Thyroid gland (tissue), 4 donors: ENCODE results near the gene PLAC8. TPM values are rescaled to one million over a fixed set of nuclear protein-coding genes. Genes with fewer than 3 reads are reported as not detected.

Source experiments
- DNase-seq, 2 donors: peaks; one replicate each; pipeline ENCODE4 v3.0.0-alpha.2; 2019
- H3K27ac ChIP-seq, 3 donors: fragments of 200-600 bp; sonication (generic); 1 replicate in 2 of 3; 2 replicates in 1 of 3; pipeline ENCODE4 v1.5.1; 2016 to 2019; ENCODE audit warnings: mild to moderate bottlenecking in 1 of 3, moderate library complexity in 1 of 3
- H3K27me3 ChIP-seq: fragments of 200-600 bp; sonication (generic); one replicate; pipeline ENCODE4 v1.5.1; 2019
- H3K36me3 ChIP-seq, 2 donors: fragments of 200-600 bp; sonication (generic); one replicate each; pipeline ENCODE4 v1.5.1; 2016 to 2019
- H3K4me1 ChIP-seq, 2 donors: fragments of 200-600 bp; sonication (generic); one replicate each; pipeline ENCODE4 v1.5.1; 2017 to 2019
- H3K4me3 ChIP-seq, 3 donors: fragments of 200-600 bp; sonication (generic); replicated peaks in 1 of 3; 1 replicate in 2 of 3; 2 replicates in 1 of 3; pipeline ENCODE4 v1.5.1; 2016; ENCODE audit warnings: mild to moderate bottlenecking in 1 of 3
- H3K9me3 ChIP-seq: fragments of 200-600 bp; sonication (generic); one replicate; pipeline ENCODE4 v1.5.1; 2017
- POLR2A ChIP-seq, 2 donors: fragments of 450-650 bp; IDR thresholded peaks; one replicate each; pipeline ENCODE4 v1.6.1; 2017; ENCODE audit warnings: antibody characterized with exemption in 2 of 2, mild to moderate bottlenecking in 2 of 2, moderate library complexity in 1 of 2
- WGBS, 2 donors: methylation state at CpG; one replicate each; pipeline ENCODE4 v1.1.5; 2017; 5-methylcytosine and 5-hydroxymethylcytosine counted together
- intact Hi-C: fragments of 100-400 bp; cut with DNase I; formaldehyde crosslinking; loops from one replicate; pipeline ENCODE4 v1.15.1; 2023
- total RNA-seq, 4 donors: library from RNA; depleted of rRNA; stranded (reverse); fragments of >200 nt; gene quantifications; one replicate each; pipeline ENCODE4 v1.2.3, GENCODE V29; 2016
- TF ChIP-seq, protein P1 (sequence below), 6 experiments: fragments of 200-600 bp in 3 of 6; fragments of 450-650 bp in 3 of 6; sonication (generic) in 3 of 6; IDR thresholded peaks; one replicate each; pipeline ENCODE4 v1.5.1; 2016 to 2019; ENCODE audit warnings: antibody characterized with exemption in 6 of 6, mild to moderate bottlenecking in 2 of 6, inconsistent platforms in 1 of 6, moderate library complexity in 1 of 6

The PLAC8 gene
- total RNA-seq, 4 donors from 2014 or later, result 0.44 to 3.7 (median 2.0) TPM

GRCh38 chr4:83074086-83074704 is 40.3 kb downstream of the PLAC8 start:
- H3K9me3 ChIP-seq, result no peaks in the 10 kb centered on the region
- H3K27me3 ChIP-seq, result no peaks in the 10 kb centered on the region
- H3K4me1 ChIP-seq, result no peaks in the 10 kb centered on the region
- H3K4me3 ChIP-seq, result no peak overlapping the region
- no peak overlapping the region for H3K27ac ChIP-seq
- TF ChIP-seq, protein P1, sequence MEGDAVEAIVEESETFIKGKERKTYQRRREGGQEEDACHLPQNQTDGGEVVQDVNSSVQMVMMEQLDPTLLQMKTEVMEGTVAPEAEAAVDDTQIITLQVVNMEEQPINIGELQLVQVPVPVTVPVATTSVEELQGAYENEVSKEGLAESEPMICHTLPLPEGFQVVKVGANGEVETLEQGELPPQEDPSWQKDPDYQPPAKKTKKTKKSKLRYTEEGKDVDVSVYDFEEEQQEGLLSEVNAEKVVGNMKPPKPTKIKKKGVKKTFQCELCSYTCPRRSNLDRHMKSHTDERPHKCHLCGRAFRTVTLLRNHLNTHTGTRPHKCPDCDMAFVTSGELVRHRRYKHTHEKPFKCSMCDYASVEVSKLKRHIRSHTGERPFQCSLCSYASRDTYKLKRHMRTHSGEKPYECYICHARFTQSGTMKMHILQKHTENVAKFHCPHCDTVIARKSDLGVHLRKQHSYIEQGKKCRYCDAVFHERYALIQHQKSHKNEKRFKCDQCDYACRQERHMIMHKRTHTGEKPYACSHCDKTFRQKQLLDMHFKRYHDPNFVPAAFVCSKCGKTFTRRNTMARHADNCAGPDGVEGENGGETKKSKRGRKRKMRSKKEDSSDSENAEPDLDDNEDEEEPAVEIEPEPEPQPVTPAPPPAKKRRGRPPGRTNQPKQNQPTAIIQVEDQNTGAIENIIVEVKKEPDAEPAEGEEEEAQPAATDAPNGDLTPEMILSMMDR (IDR thresholded peaks at IDR 0.05), result peak in 5 of 6 experiments; percentile 49 to 68 (median 59)
- TF ChIP-seq POLR2A (IDR thresholded peaks at IDR 0.05), result no peak
- peaks cover 19 to 23% of the 10 kb centered on the region in 2 donors for H3K36me3 ChIP-seq
- peak in 1 of 2 donors; percentile 10 for DNase-seq
- intact Hi-C loops, result loop anchor here (10.0 kb wide), 1 partner anchor 191 kb away; no protein-coding TSS in a partner anchor
- WGBS, 2 donors, result 76 to 79% methylated on average over 10 of the region's 10 CpGs

DNA sequence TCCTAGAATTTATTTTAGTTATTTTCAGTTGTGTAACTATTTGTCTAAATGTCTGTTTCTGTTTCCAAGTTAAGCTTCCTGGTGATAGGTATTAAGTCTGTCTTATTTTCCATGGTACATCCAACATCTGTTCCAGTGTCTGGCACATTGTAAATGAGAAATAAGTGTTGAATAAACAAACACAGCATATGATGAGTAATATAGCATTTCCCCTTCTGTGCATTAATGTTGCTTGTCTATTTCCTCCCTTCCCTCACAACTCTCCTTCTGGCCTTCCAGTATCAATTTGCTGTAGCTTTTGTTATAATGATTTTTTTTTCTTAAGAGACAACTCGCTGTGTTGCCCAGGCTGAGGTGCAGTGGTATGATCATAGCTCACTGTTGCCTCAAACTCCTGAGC is 43.4 kb downstream of the PLAC8 start:
- no peaks in the 10 kb centered on the region for H3K27me3 ChIP-seq
- H3K9me3 ChIP-seq, result no peaks in the 10 kb centered on the region
- no peaks in the 10 kb centered on the region for H3K4me1 ChIP-seq
- TF ChIP-seq POLR2A (IDR thresholded peaks at IDR 0.05), result no peak
- TF ChIP-seq, protein P1 (IDR thresholded peaks at IDR 0.05), result no peak
- H3K27ac ChIP-seq, result no peak overlapping the region
- intact Hi-C loops, result loop anchor here (10.0 kb wide), 1 partner anchor 194 kb away; no protein-coding TSS in a partner anchor
- no peak for DNase-seq
- H3K4me3 ChIP-seq, result no peak overlapping the region
- WGBS, 2 donors, result 83 to 94% methylated on average over 1 of the region's 1 CpG
- H3K36me3 ChIP-seq, result peaks cover 16 to 28% of the 10 kb centered on the region in 2 donors

GRCh38 chr4:83067058-83067639 is 47.4 kb downstream of the PLAC8 start:
- Histone ChIP-seq H3K36me3 (peaks cover 14 to 43% of the 10 kb centered on the region in 2 donors), H3K4me1 (no peaks in the 10 kb centered on the region), H3K4me3 (no peak overlapping the region), H3K27ac (no peak overlapping the region), H3K27me3 (no peaks in the 10 kb centered on the region), H3K9me3 (no peaks in the 10 kb centered on the region)
- intact Hi-C loops, result no loop called here
- peak in 1 of 2 donors; percentile 28 for DNase-seq
- WGBS, 2 donors, result 72 to 73% methylated on average over 10 of the region's 10 CpGs
- TF ChIP-seq, protein P1 (IDR thresholded peaks at IDR 0.05), result no peak
- TF ChIP-seq POLR2A (IDR thresholded peaks at IDR 0.05), result no peak

GRCh38 chr4:83065266-83065665 is 49.3 kb downstream of the PLAC8 start:
- TF ChIP-seq, protein P1 (IDR thresholded peaks at IDR 0.05), result no peak
- TF ChIP-seq POLR2A (IDR thresholded peaks at IDR 0.05), result no peak
- no peaks in the 10 kb centered on the region for H3K9me3 ChIP-seq
- H3K4me1 ChIP-seq, result no peaks in the 10 kb centered on the region
- H3K36me3 ChIP-seq, result peaks cover 8 to 46% of the 10 kb centered on the region in 2 donors
- H3K27ac ChIP-seq, result no peak overlapping the region
- 93 to 100% methylated on average over 1 of the region's 1 CpG for WGBS, 2 donors
- H3K27me3 ChIP-seq, result no peaks in the 10 kb centered on the region
- intact Hi-C loops, result no loop called here
- H3K4me3 ChIP-seq, result no peak overlapping the region
- no peak for DNase-seq

- peaks cover 15 to 28% of the 10 kb centered on the region in 2 donors for H3K36me3 ChIP-seq
- no peaks in the 10 kb centered on the region for H3K27me3 ChIP-seq
- no peaks in the 10 kb centered on the region for H3K4me1 ChIP-seq
- H3K9me3 ChIP-seq, result no peaks in the 10 kb centered on the region
- 89 to 91% methylated on average over 4 of the region's 4 CpGs for WGBS, 2 donors
- TF ChIP-seq, protein P1 (IDR thresholded peaks at IDR 0.05), result no peak
- TF ChIP-seq POLR2A (IDR thresholded peaks at IDR 0.05), result no peak
- intact Hi-C loops, result no loop called here
- H3K4me3 ChIP-seq, result no peak overlapping the region
- no peak overlapping the region for H3K27ac ChIP-seq
- DNase-seq, result no peak
Measured at GRCh38 chr4:83062739-83063138, 51.8 kb downstream of the PLAC8 start.
